ENCODE measurements around the gene MYL5.

- TF ChIP-seq, protein P1, sequence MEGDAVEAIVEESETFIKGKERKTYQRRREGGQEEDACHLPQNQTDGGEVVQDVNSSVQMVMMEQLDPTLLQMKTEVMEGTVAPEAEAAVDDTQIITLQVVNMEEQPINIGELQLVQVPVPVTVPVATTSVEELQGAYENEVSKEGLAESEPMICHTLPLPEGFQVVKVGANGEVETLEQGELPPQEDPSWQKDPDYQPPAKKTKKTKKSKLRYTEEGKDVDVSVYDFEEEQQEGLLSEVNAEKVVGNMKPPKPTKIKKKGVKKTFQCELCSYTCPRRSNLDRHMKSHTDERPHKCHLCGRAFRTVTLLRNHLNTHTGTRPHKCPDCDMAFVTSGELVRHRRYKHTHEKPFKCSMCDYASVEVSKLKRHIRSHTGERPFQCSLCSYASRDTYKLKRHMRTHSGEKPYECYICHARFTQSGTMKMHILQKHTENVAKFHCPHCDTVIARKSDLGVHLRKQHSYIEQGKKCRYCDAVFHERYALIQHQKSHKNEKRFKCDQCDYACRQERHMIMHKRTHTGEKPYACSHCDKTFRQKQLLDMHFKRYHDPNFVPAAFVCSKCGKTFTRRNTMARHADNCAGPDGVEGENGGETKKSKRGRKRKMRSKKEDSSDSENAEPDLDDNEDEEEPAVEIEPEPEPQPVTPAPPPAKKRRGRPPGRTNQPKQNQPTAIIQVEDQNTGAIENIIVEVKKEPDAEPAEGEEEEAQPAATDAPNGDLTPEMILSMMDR (IDR thresholded peaks at IDR 0.05) = no peak
- no peak for TF ChIP-seq NFE2L2 (conservative IDR thresholded peaks at IDR 0.05; ENCODE audit: low read length)
- TF ChIP-seq RAD21 (conservative IDR thresholded peaks at IDR 0.05 in 1 of 2, IDR thresholded peaks at IDR 0.05 in 1 of 2) = no peak
Measured at GRCh38 chr4:634599-634985, 39.8 kb upstream of the MYL5 start.
